ENCODE results near the gene TSC2. TPM values are rescaled to one million over a fixed set of nuclear protein-coding genes. Genes with fewer than 3 reads are reported as not detected.

TSC2 gene
- total and polyA plus RNA-seq, 9 of the 15 experiments (the other 6 are each of a cell fraction or from before 2014, with no cell fraction given) = 1.3 to 68.1 (median 16.6) TPM

DNA sequence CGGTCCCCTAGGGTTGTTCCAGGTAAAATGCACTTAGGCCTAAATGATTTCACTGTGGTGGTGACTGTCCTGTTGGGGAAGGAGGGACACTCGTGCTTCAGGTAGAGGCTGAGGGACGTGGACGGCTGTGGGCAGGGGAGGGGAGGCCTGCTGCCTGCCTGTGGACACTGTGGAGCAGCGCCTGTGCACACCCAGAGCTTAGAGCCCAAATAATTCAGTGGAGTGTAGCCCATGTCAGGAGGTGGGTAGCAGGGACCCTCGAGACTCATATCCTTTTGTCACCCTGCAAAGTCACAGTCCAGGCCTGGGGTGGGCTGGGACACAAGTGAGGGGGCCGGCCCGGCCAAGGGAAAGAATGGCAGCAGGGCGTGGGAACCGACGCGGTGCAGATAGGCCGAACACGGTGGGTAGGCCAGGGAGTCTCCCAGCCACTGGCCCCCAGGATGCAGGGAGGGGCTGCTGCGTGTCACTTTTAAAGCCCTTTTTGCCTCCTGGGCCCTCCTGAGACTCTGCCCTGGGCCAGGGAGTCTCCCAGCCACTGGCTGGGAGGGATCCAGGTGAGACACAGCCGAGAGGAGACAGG is 21.8 kb upstream of the TSC2 start:
- TF ChIP-seq, protein P1, sequence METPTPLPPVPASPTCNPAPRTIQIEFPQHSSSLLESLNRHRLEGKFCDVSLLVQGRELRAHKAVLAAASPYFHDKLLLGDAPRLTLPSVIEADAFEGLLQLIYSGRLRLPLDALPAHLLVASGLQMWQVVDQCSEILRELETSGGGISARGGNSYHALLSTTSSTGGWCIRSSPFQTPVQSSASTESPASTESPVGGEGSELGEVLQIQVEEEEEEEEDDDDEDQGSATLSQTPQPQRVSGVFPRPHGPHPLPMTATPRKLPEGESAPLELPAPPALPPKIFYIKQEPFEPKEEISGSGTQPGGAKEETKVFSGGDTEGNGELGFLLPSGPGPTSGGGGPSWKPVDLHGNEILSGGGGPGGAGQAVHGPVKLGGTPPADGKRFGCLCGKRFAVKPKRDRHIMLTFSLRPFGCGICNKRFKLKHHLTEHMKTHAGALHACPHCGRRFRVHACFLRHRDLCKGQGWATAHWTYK (CRISPR knock-in tag; IDR thresholded peaks at IDR 0.05) = no peak
- TF ChIP-seq MCM5 (IDR thresholded peaks at IDR 0.05; ENCODE audit: low read depth) (no peak), ZNF354B (CRISPR knock-in tag; IDR thresholded peaks at IDR 0.05) (no peak), GABPB2 (CRISPR knock-in tag; conservative IDR thresholded peaks at IDR 0.05) (no peak), TBP (optimal IDR thresholded peaks at IDR 0.05; ENCODE audit: low read depth, low read length) (no peak), EP400 (IDR thresholded peaks at IDR 0.05) (no peak), HNRNPK (IDR thresholded peaks at IDR 0.05; ENCODE audit: low read depth, low read length, poor library complexity, severe bottlenecking) (no peak), ZNF561 (CRISPR knock-in tag; conservative IDR thresholded peaks at IDR 0.05) (no peak), DNMT1 (IDR thresholded peaks at IDR 0.05) (no peak), HMGN3 (IDR thresholded peaks at IDR 0.05; ENCODE audit: borderline replicate concordance, extremely low read depth, insufficient read length, low read depth, low read length) (no peak), MAZ (CRISPR knock-in tag; conservative IDR thresholded peaks at IDR 0.05 in 1 of 2, IDR thresholded peaks at IDR 0.05 in 1 of 2) (no peak), ADNP (tag; IDR thresholded peaks at IDR 0.05) (no peak), IRF2 (CRISPR knock-in tag; IDR thresholded peaks at IDR 0.05) (no peak)
- TF ChIP-seq, protein P2, sequence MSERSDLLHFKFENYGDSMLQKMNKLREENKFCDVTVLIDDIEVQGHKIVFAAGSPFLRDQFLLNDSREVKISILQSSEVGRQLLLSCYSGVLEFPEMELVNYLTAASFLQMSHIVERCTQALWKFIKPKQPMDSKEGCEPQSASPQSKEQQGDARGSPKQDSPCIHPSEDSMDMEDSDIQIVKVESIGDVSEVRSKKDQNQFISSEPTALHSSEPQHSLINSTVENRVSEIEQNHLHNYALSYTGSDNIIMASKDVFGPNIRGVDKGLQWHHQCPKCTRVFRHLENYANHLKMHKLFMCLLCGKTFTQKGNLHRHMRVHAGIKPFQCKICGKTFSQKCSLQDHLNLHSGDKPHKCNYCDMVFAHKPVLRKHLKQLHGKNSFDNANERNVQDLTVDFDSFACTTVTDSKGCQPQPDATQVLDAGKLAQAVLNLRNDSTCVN (CRISPR knock-in tag; IDR thresholded peaks at IDR 0.05) = no peak
- DNase-seq (ENCODE audit: extremely low read depth in 1 of 4, low spot score in 3 of 4) (no peak), FAIRE-seq (no peak), ATAC-seq (no peak)
- Histone ChIP-seq H3K27me3 (ENCODE audit: control insufficient read depth in 2 of 2, insufficient read depth in 2 of 2, low read length in 2 of 2) (no peaks in the 10 kb centered on the region), H2AFZ (ENCODE audit: low read depth, low read length) (no peak overlapping the region), H3K4me1 (replicated peaks in 1 of 2; ENCODE audit: control insufficient read depth in 2 of 2, insufficient read depth in 2 of 2, low read length in 2 of 2) (peaks cover 23 to 85% of the 10 kb centered on the region in 2 experiments; a peak in 4 of 5 replicates), H3K79me2 (ENCODE audit: control insufficient read depth, insufficient read depth, low read length) (peaks cover 16% of the 10 kb centered on the region), H3K9me3 (replicated peaks; ENCODE audit: control insufficient read depth, insufficient read depth, low read depth, low read length) (no peaks in the 10 kb centered on the region), H3K9me1 (ENCODE audit: control insufficient read depth, insufficient read depth, low read length) (peaks cover 3% of the 10 kb centered on the region), H3K4me3 (peak overlapping the region; percentile 32; the same call in 1 of the 2 replicates), H3K4me2 (ENCODE audit: insufficient read depth, low read length) (peak overlapping the region; percentile 69; the same call in 1 of the 2 replicates), H3K36me3 (ENCODE audit: control insufficient read depth, insufficient read depth, low read length) (peaks cover 4% of the 10 kb centered on the region; the same call in 1 of the 3 replicates), H3K9ac (ENCODE audit: insufficient read depth in 1 of 2, low read depth in 2 of 2, low read length in 2 of 2) (peak overlapping the region in 1 of 2 experiments; percentile 86; a peak in 2 of 4 replicates), H4K20me1 (replicated peaks; ENCODE audit: control insufficient read depth, insufficient read depth, low read length) (0 out of 2 replicates have a peak, but pooled peaks cover 7% of the 10 kb centered on the region), H3K27ac (ENCODE audit: extremely low read depth, low read depth, low read length) (no peak overlapping the region)
- in situ Hi-C loops (cut with MboI) (no loop called here), intact Hi-C loops (cut with micrococcal nuclease) (no loop called here)
- 79% methylated on average over 14 of the region's 16 CpGs for WGBS (ENCODE audit: insufficient coverage, low coverage, missing lambda C conversion rate)
- BruUV-seq (replicated peaks) = no TSS peak
- CTCF ChIA-PET (ENCODE audit: low intra/inter-chr PET ratio) = no interaction called here
- POLR2A ChIA-PET = interaction anchor here (0.6 to 1.3 kb wide), 3 partner anchors 127 to 192 kb away, joined by 3 to 14 read pairs (median 6); partner anchors contain the start of gene TRAF7

Measured in K562 (cell line).